ENCODE measurements around the gene CSNK1G3.
A peak's percentile ranks its signal among the peaks of the same experiment; 100 is the strongest.

GRCh38 chr5:123611406-123611709 lies 99.4 kb downstream of the CSNK1G3 start:
- TF ChIP-seq CTCF (IDR thresholded peaks at IDR 0.05): peak in 2 of 5 experiments; percentile 0 to 3
- TF ChIP-seq EP300 (IDR thresholded peaks at IDR 0.05; ENCODE audit: low read depth): no peak
- TF ChIP-seq POLR2A (IDR thresholded peaks at IDR 0.05): no peak
- TF ChIP-seq POLR2AphosphoS5 (IDR thresholded peaks at IDR 0.05): no peak
